Stimulated activated CD8-positive, alpha-beta memory T cell treated with anti-CD3 and anti-CD28 coated beads, Interleukin-12 subunit alpha, Interleukin-12 subunit beta, amount 100 ng/mL, for 24 hours (primary cell): ENCODE results near the gene DENND1B.
"Not testable (repeated sequence)": the region's sequence is repeated elsewhere in the genome, so short reads cannot be mapped to it uniquely, and the experiment has no call there.

Source experiments
- DNase-seq: peaks from one replicate; pipeline ENCODE4 v3.0.0-alpha.2; 2020; ENCODE audit errors: extremely low read depth

The DENND1B gene

GRCh38 chr1:197622371-197622770 is 152.9 kb downstream of the DENND1B start:
- DNase-seq = no peak

GRCh38 chr1:197621761-197622160 is 153.5 kb downstream of the DENND1B start:
- DNase-seq = no peak

GRCh38 chr1:197620714-197621163 is 154.5 kb downstream of the DENND1B start:
- no peak for DNase-seq

GRCh38 chr1:197619008-197619640 is 156.2 kb downstream of the DENND1B start:
- no peak for DNase-seq

GRCh38 chr1:197618061-197618460 is 157.2 kb downstream of the DENND1B start:
- no peak for DNase-seq

- DNase-seq = no peak
Measured at GRCh38 chr1:197615693-197616011, 159.6 kb downstream of the DENND1B start.

- no peak for DNase-seq
Measured at GRCh38 chr1:197614916-197615692, 160.2 kb downstream of the DENND1B start.

GRCh38 chr1:197606168-197606845 is 169.0 kb downstream of the DENND1B start:
- DNase-seq = no peak

- DNase-seq = no peak
Measured at GRCh38 chr1:197604302-197604701, 171.0 kb downstream of the DENND1B start.

GRCh38 chr1:197600751-197601150 is 174.5 kb downstream of the DENND1B start:
- DNase-seq = no peak

- DNase-seq = no peak
Measured at GRCh38 chr1:197599789-197600188, 175.5 kb downstream of the DENND1B start.

- DNase-seq = no peak
Measured at GRCh38 chr1:197598935-197599334, 176.3 kb downstream of the DENND1B start.

- DNase-seq = no peak
Measured at GRCh38 chr1:197595304-197595904, 179.9 kb downstream of the DENND1B start.

- no peak for DNase-seq
Measured at GRCh38 chr1:197590687-197591086, 184.6 kb downstream of the DENND1B start.

- no peak for DNase-seq
Measured at GRCh38 chr1:197585809-197586208, 189.5 kb downstream of the DENND1B start.

GRCh38 chr1:197577580-197577979 is 197.7 kb downstream of the DENND1B start:
- no peak for DNase-seq

GRCh38 chr1:197575531-197575930 is 199.7 kb downstream of the DENND1B start:
- DNase-seq = not testable (repeated sequence)

GRCh38 chr1:197572169-197572568 is 203.1 kb downstream of the DENND1B start:
- no peak for DNase-seq

- DNase-seq = no peak
Measured at GRCh38 chr1:197567442-197567841, 207.8 kb downstream of the DENND1B start.

- DNase-seq = no peak
Measured at GRCh38 chr1:197561041-197561440, 214.2 kb downstream of the DENND1B start.

GRCh38 chr1:197559655-197560054 is 215.6 kb downstream of the DENND1B start:
- DNase-seq = no peak

GRCh38 chr1:197559244-197559643 is 216.0 kb downstream of the DENND1B start:
- no peak for DNase-seq
